ENCODE results near the gene MSI2. TPM values are rescaled to one million over a fixed set of nuclear protein-coding genes. Genes with fewer than 3 reads are reported as not detected.

MSI2 gene
- total RNA-seq, 4 donors from 2014 or later: 19.7 to 35.8 (median 22.4) TPM

DNA sequence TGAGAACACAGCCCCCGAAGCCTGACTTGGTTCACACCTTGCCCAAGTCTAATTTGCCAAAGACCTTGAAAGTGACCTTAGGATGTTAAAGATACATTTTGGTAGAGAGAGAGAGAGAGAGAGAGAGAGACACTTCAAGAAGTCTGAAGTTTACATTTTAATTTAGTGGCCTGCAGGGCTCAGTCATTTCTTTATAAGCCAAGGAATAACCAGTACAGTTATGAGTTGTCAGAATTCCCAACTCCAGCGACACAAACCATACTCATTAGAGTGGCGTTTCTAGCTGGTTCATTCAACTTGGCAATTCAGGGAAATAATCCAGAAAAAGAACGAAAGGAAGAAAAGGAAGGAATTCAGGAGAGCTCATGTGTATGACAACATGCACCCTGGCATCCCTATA lies 284.7 kb downstream of the MSI2 start:
- Histone ChIP-seq H3K27me3 (no peaks in the 10 kb centered on the region), H3K9me3 (no peaks in the 10 kb centered on the region), H3K27ac (no peak overlapping the region), H3K4me1 (peaks cover 10% of the 10 kb centered on the region), H3K36me3 (no peaks in the 10 kb centered on the region), H3K4me3 (no peak overlapping the region)
- no peak for DNase-seq (ENCODE audit: low spot score in 2 of 2)
- WGBS: 70% methylated on average over 4 of the region's 4 CpGs
- TF ChIP-seq EP300 (IDR thresholded peaks at IDR 0.05) (no peak), POLR2A (IDR thresholded peaks at IDR 0.05) (no peak), CTCF (IDR thresholded peaks at IDR 0.05) (no peak), POLR2AphosphoS5 (IDR thresholded peaks at IDR 0.05) (no peak)

DNA sequence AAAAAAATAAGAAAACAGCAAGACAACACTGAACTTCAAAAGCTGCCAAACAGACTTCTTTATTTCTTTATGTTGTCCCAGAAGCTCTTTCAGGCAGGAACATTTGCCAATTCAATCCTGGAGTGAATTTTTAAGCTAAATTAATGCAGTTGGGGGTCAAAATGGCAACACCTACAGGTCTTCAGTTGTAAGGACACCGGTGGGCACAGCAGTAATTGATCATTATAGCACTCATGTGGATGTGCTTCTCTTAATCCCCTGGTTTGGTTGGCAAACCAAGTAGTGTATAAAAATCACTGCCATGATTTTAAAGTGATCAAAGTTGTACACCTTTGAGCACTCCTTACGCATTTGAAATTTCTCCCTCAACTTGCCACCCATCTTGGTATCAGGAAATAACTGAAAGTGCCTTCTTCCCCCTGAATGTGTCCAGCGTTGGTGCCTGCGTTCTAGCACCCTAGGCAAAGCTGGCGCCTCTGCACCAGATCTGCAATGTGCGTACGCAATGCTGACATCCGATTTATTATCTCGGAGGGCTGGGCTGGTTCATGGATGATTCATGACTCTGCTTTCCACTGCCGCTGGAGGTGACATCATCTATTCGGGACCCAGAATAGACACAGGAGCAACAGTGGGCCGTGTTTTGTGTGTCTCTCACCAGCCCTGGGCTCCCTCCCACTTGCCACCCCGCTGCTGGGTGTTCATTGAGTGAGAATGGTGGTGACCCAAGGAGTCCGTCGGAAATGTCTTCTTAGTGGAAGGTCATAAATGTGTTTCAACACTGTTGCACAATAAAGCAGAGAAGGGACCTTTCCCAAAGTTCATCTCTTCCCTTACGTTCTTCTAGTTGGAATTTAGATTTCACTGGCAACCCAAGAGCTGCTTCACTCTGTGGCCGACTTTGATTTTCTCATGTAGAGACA lies 285.4 kb downstream of the MSI2 start:
- Histone ChIP-seq H3K36me3 (no peaks in the 10 kb centered on the region), H3K27me3 (no peaks in the 10 kb centered on the region), H3K4me1 (peaks cover 10% of the 10 kb centered on the region), H3K4me3 (no peak overlapping the region), H3K9me3 (no peaks in the 10 kb centered on the region), H3K27ac (no peak overlapping the region)
- TF ChIP-seq POLR2A (IDR thresholded peaks at IDR 0.05) (no peak), CTCF (IDR thresholded peaks at IDR 0.05) (no peak), EP300 (IDR thresholded peaks at IDR 0.05) (no peak), POLR2AphosphoS5 (IDR thresholded peaks at IDR 0.05) (no peak)
- no peak for DNase-seq (ENCODE audit: low spot score in 2 of 2)
- 47% methylated on average over 17 of the region's 17 CpGs for WGBS

DNA sequence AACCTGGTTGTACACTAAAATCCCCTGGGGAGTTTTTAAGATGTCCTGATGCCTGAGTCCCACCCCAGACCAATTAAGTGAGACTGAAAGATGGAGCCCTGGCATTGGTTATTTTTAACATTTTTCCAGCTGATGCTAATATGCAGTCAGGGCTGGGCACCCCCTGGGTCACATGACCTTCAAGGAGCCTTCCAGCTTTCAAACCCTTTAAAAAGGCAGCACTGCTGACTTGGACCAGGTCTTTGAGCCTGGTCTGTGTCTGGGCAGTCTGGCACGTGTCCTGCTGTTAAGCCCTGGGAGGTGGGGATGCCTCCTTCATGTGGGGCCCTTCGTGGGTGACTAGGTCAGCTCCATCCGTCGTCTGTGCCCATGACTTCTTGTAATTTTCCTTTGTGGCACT lies 286.2 kb downstream of the MSI2 start:
- WGBS: 93% methylated on average over 4 of the region's 4 CpGs
- no peak overlapping the region for H3K27ac ChIP-seq
- H3K9me3 ChIP-seq: no peaks in the 10 kb centered on the region
- TF ChIP-seq POLR2AphosphoS5 (IDR thresholded peaks at IDR 0.05) (no peak), EP300 (IDR thresholded peaks at IDR 0.05) (no peak), POLR2A (IDR thresholded peaks at IDR 0.05) (no peak), CTCF (IDR thresholded peaks at IDR 0.05) (no peak)
- peaks cover 10% of the 10 kb centered on the region for H3K4me1 ChIP-seq
- no peaks in the 10 kb centered on the region for H3K36me3 ChIP-seq
- no peaks in the 10 kb centered on the region for H3K27me3 ChIP-seq
- H3K4me3 ChIP-seq: no peak overlapping the region
- DNase-seq (ENCODE audit: low spot score in 2 of 2): no peak

GRCh38 chr17:57543230-57543629 lies 286.9 kb downstream of the MSI2 start:
- WGBS: 86% methylated on average over 4 of the region's 4 CpGs
- TF ChIP-seq POLR2AphosphoS5 (IDR thresholded peaks at IDR 0.05): no peak
- TF ChIP-seq CTCF (IDR thresholded peaks at IDR 0.05): no peak
- TF ChIP-seq EP300 (IDR thresholded peaks at IDR 0.05): no peak
- no peak for TF ChIP-seq POLR2A (IDR thresholded peaks at IDR 0.05)
- H3K27ac ChIP-seq: no peak overlapping the region
- H3K9me3 ChIP-seq: no peaks in the 10 kb centered on the region
- DNase-seq (ENCODE audit: low spot score in 2 of 2): no peak
- H3K36me3 ChIP-seq: no peaks in the 10 kb centered on the region
- H3K27me3 ChIP-seq: no peaks in the 10 kb centered on the region
- H3K4me1 ChIP-seq: peaks cover 10% of the 10 kb centered on the region
- no peak overlapping the region for H3K4me3 ChIP-seq

DNA sequence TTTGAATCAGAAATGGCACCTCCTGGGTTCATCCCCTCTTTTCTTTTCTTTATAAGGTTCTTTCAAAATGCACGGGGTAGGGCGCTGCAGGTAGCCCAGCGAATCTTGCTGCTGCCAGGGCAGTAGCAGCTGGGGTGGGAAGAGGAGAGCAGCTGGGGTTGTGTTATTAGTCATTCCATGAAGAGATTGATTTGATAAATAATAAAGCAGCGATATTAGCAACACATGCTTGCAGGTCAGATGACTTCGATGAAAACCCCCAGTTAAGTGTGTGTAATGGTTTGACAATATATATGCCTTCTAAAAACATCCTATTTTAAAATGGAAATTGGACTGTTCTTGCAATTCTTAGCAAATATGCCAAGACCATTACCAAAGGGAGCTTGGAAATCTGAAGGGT lies 288.1 kb downstream of the MSI2 start:
- peaks cover 10% of the 10 kb centered on the region for H3K4me1 ChIP-seq
- no peaks in the 10 kb centered on the region for H3K36me3 ChIP-seq
- no peaks in the 10 kb centered on the region for H3K27me3 ChIP-seq
- TF ChIP-seq POLR2A (IDR thresholded peaks at IDR 0.05): no peak
- TF ChIP-seq CTCF (IDR thresholded peaks at IDR 0.05): no peak
- TF ChIP-seq EP300 (IDR thresholded peaks at IDR 0.05): no peak
- no peak for TF ChIP-seq POLR2AphosphoS5 (IDR thresholded peaks at IDR 0.05)
- H3K4me3 ChIP-seq: no peak overlapping the region
- no peak for DNase-seq (ENCODE audit: low spot score in 2 of 2)
- no peak overlapping the region for H3K27ac ChIP-seq
- 64% methylated on average over 5 of the region's 5 CpGs for WGBS
- H3K9me3 ChIP-seq: no peaks in the 10 kb centered on the region

Measured in suprapubic skin (tissue), 4 donors.